ENCODE data around the gene SERGEF. TPM values are rescaled to one million over a fixed set of nuclear protein-coding genes. Genes with fewer than 3 reads are reported as not detected.

The SERGEF gene
- total RNA-seq, result 10 to 100 TPM; 20.8 to 28.7 TPM

DNA sequence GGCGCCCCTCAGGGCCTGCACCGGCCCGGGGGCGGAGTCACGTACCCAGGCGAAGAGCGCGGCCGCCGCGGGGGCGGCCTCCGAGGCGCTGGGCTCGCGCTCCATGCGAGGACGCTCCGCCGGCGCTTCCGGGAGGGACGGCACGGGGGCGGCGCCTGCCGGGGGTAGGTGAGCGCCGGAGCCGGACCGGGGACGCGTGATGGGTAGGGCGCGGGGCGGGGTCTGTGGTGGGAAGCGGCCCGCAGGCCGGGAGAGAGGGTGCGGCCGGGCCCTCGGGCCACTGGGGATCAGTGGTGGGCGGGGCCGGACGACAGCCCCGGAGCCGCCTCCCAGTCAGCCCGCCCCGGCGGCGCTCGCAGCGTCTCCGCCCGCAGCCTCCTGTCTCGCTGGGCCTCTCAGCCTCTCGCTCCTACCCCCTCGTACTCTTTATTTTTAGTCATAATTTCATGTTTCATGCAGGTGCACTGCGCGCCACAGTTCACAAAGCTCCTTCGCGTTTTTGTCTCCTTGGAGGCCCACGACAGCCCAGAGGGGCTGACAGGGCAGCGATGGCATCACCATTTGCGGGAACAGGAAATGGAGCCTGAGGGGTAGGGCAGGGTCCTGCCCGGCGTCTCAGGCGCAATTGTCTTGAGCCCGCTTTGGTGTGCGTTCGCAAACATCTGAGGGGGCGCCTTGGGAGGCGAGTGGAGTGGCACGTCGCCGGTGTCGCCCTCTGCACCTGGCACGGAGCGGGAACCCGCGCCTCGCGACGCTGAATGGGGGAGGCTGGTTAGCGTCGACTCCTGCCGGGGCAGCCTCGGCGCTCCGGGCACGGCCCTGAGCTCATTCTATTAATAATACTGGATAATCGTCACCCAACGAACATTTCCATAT, at the start of gene SERGEF:
SERGEF (minus strand) TSS at position 142 of the 876 bp plus-strand sequence; CDS start at position 105, 37 bp downstream.
- Histone ChIP-seq H3K36me3 (replicated peaks in 1 of 2; ENCODE audit: insufficient read depth in 1 of 2, low read depth in 2 of 2) (no peaks in the 10 kb centered on the region), H3K9me3 (no peaks in the 10 kb centered on the region), H3K27me3 (no peaks in the 10 kb centered on the region), H3K27ac (peak within 1 kb of the TSS; percentile 55 to 91 (median 83)), H3K4me1 (peaks cover 15% of the 10 kb centered on the region), H3K4me3 (peak within 1 kb of the TSS; percentile 46 to 76)
- peak; percentile 74 to 97 (median 95) for TF ChIP-seq POLR2A (IDR thresholded peaks at IDR 0.05)
- TF ChIP-seq, protein P1, sequence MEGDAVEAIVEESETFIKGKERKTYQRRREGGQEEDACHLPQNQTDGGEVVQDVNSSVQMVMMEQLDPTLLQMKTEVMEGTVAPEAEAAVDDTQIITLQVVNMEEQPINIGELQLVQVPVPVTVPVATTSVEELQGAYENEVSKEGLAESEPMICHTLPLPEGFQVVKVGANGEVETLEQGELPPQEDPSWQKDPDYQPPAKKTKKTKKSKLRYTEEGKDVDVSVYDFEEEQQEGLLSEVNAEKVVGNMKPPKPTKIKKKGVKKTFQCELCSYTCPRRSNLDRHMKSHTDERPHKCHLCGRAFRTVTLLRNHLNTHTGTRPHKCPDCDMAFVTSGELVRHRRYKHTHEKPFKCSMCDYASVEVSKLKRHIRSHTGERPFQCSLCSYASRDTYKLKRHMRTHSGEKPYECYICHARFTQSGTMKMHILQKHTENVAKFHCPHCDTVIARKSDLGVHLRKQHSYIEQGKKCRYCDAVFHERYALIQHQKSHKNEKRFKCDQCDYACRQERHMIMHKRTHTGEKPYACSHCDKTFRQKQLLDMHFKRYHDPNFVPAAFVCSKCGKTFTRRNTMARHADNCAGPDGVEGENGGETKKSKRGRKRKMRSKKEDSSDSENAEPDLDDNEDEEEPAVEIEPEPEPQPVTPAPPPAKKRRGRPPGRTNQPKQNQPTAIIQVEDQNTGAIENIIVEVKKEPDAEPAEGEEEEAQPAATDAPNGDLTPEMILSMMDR (IDR thresholded peaks at IDR 0.05), result peak in 4 of 7 experiments; percentile 7 to 71 (median 32)
- intact Hi-C loops (cut with DNase I), result loop anchor here (10.0 kb wide), 1 partner anchor 82 kb away; no protein-coding TSS in a partner anchor
- DNase-seq (peak; percentile 96 to 98 (median 98)), ATAC-seq (peak; percentile 98)
- 0 to 1% methylated on average over 27 to 92 of the region's 93 CpGs for whole genome bisulfite sequencing, 2 donors

DNA sequence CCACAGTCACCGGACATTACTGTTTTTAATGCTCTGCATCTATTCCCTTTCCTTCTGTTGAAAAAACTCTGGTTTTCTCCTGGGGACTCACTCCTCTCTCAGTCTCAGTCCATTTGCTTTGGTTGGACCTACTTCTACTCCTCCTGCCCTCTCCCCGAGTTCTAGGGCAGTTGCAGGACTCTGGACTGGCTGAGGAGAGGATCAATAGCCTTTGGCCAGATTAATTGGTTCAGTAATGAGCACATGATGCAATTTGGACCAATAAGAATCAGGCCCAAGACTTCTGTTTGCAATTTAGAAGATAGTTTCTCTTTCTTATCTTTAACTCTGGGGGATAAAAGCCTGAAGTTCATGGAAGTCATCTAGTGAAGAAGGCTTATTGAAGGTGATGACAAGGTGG, 48.5 kb upstream of the SERGEF start:
- no peak for DNase-seq
- no peak for TF ChIP-seq POLR2A (IDR thresholded peaks at IDR 0.05)
- H3K9me3 ChIP-seq, result no peaks in the 10 kb centered on the region
- no peaks in the 10 kb centered on the region for H3K27me3 ChIP-seq
- H3K4me1 ChIP-seq, result peaks cover 27% of the 10 kb centered on the region
- 83 to 88% methylated on average over 2 of the region's 2 CpGs for WGBS, 2 donors
- H3K36me3 ChIP-seq (replicated peaks in 1 of 2; ENCODE audit: insufficient read depth in 1 of 2, low read depth in 2 of 2), result no peaks in the 10 kb centered on the region
- no peak overlapping the region for H3K27ac ChIP-seq
- intact Hi-C loops (cut with DNase I), result no loop called here
- no peak for ATAC-seq
- H3K4me3 ChIP-seq, result no peak overlapping the region

DNA sequence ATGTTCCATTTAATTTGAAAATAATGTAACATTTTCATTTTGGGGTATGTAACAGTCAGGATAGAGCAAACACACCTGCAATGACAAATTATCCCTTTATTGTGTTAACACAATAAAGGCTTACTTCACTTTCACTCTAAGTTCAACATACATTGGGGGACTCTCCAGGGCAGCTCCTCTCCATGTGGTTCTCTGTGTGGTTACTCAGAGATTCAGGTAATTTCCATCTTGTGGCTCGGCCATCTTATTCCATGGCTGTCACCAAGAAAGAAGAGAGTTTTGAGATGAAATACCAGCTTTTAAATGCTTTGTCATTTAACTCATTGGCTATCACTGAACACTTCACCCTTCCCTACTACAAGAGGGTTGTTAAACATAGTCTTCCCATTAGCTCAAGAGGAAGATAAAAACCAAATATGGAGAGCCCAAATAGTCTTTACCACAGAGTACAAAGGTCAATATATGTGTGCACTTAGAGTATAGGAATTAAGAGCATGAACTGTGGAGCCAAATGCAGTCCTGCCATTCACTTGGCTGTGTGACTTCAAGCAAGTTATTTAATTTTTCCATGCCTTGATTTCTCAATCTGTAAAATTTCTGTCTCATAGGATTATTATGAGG, 43.8 kb upstream of the SERGEF start:
- DNase-seq, result no peak

DNA sequence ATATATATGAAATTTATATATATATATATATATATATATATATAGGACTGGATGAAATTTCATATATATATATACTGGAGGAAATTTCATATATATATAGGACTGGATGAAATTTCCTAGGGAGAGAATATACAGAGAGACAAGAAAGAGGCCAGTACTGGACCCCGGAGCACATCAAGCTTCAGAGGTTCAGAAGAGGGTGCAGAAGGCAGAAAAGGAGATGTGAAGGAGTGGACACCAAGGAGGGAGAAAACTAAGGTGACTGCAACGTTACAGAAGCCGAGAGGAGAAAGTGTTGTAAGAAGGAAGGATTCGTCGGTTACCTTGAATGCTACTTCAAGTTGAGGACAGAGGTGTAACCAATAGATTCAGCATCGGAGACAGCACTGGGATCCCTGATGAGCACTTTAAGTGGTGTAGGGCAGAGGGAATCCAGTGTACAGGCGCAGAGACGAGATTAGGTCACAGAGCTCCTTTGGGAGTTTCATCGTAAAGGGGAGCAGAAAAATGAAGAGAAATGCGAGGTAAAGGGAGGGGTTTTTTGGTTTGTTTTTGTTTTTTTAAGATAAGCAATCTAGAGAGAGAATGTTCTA, 41.8 kb upstream of the SERGEF start:
- ATAC-seq, result no peak
- no peak for DNase-seq
- WGBS, 2 donors, result 88 to 89% methylated on average over 10 of the region's 10 CpGs
- Histone ChIP-seq H3K4me1 (no peaks in the 10 kb centered on the region), H3K4me3 (no peak overlapping the region), H3K27ac (no peak overlapping the region), H3K27me3 (no peaks in the 10 kb centered on the region), H3K36me3 (replicated peaks in 1 of 2; ENCODE audit: insufficient read depth in 1 of 2, low read depth in 2 of 2) (no peaks in the 10 kb centered on the region), H3K9me3 (no peaks in the 10 kb centered on the region)
- TF ChIP-seq, protein P1 (IDR thresholded peaks at IDR 0.05), result no peak
- TF ChIP-seq POLR2A (IDR thresholded peaks at IDR 0.05), result no peak
- intact Hi-C loops (cut with DNase I), result no loop called here

More for the DNA sequence above, 43.8 kb upstream of the SERGEF start:
- Histone ChIP-seq H3K4me3 (no peak overlapping the region), H3K27ac (no peak overlapping the region), H3K4me1 (no peaks in the 10 kb centered on the region), H3K9me3 (no peaks in the 10 kb centered on the region), H3K36me3 (replicated peaks in 1 of 2; ENCODE audit: insufficient read depth in 1 of 2, low read depth in 2 of 2) (no peaks in the 10 kb centered on the region), H3K27me3 (no peaks in the 10 kb centered on the region)
- TF ChIP-seq, protein P1 (IDR thresholded peaks at IDR 0.05), result no peak
- TF ChIP-seq POLR2A (IDR thresholded peaks at IDR 0.05), result no peak
- intact Hi-C loops (cut with DNase I), result no loop called here
- 74 to 77% methylated on average over 1 of the region's 1 CpG for WGBS, 2 donors
- no peak for ATAC-seq

DNA sequence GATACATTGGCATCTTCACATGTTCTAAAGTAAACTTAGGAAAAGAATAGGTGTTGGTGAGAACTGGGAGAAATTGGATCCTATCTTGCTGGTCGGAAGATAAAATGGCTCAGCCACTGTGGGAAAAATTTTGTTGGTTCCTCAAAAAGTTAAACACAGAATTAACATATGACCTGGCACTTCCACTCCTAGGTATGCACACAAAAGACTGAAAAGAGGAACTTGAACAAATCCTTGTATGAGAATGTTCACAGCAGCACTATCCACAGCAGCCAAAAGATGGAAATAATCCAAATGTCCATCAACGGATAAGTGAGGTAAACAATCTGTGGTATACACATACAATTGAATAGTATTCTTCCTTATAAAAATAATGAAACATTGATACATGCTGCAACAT, 38.0 kb upstream of the SERGEF start:
- H3K4me3 ChIP-seq, result no peak overlapping the region
- H3K4me1 ChIP-seq, result peaks cover 7% of the 10 kb centered on the region
- DNase-seq (no peak), ATAC-seq (no peak)
- WGBS, 2 donors, result 11 to 34% methylated on average over 2 of the region's 2 CpGs
- intact Hi-C loops (cut with DNase I), result no loop called here
- H3K9me3 ChIP-seq, result no peaks in the 10 kb centered on the region
- no peak for TF ChIP-seq POLR2A (IDR thresholded peaks at IDR 0.05)
- TF ChIP-seq, protein P1 (IDR thresholded peaks at IDR 0.05), result no peak
- no peaks in the 10 kb centered on the region for H3K36me3 ChIP-seq (replicated peaks in 1 of 2; ENCODE audit: insufficient read depth in 1 of 2, low read depth in 2 of 2)
- H3K27me3 ChIP-seq, result peaks cover 0 to 8% of the 10 kb centered on the region in 2 donors
- no peak overlapping the region for H3K27ac ChIP-seq

Measured in body of pancreas (tissue), 4 donors.